Measurements from ENCODE around the gene LRIT3.
A peak's percentile ranks its signal among the peaks of the same experiment; 100 is the strongest.
"Not testable (repeated sequence)": the region's sequence is repeated elsewhere in the genome, so short reads cannot be mapped to it uniquely, and the experiment has no call there.

LRIT3 gene

DNA sequence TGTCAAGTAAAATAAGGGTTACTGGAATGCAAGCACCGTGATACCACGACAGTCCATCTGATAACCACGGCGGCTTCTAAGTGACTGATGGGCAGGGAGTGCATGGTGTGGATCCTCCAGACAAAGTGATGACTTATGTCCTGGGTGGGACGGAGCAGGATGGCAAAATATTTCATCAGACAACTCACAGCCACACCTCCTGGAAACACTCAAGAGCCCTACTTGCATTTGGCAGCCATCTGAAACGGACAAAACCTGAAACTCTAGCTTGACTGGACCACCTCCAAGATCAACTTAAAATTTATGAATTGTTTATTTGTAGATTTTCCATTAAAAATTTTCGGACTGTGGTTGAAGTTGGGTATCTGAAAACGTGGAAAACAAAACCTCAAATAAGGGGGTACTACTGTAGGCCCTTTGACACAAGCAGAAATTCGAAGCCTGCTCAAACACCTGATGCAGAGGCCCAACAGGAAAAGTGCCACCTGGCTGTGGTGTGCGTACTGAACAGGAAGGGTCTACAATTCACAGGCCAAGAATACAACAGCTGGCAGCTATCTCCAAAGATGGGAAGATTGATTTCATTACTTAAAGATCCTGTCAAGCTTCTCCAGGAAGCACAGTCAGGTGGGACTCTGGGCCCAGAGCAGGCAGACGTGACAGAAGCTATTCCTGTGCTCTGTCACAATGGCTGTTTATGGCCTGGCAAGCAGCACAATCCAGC lies 26.0 kb downstream of the LRIT3 start:
- Mint-ChIP-seq H3K27ac (no peak overlapping the region), H3K9me3 (no peaks in the 10 kb centered on the region), H3K4me3 (no peak overlapping the region), H3K36me3 (no peaks in the 10 kb centered on the region), H3K4me1 (no peaks in the 10 kb centered on the region)
- no peak for ATAC-seq
- no peak for DNase-seq (ENCODE audit: low spot score in 2 of 2)

DNA sequence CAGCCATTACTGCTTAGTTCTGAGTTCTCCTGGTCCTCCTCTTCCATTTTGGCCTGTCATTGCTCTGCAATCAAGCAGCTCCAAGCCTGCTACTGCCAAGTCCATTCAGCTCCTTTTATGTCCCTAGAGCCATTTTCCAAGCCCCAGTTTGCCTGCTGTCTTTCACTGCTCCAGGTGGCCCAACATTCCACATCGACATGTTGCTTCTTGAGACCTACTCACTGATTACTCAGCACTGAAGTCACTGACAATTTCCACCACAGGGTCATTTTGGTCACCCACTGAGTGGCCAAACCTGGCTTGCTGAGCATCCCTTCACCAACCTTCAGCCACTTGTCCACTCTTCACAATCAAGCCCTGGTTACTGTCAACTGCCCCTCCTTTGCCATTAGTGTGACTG lies 27.2 kb downstream of the LRIT3 start:
- no peak for ATAC-seq
- no peaks in the 10 kb centered on the region for H3K9me3 Mint-ChIP-seq
- H3K4me1 Mint-ChIP-seq, result no peaks in the 10 kb centered on the region
- no peaks in the 10 kb centered on the region for H3K36me3 Mint-ChIP-seq
- no peak for DNase-seq (ENCODE audit: low spot score in 2 of 2)
- H3K27ac Mint-ChIP-seq, result no peak overlapping the region
- no peak overlapping the region for H3K4me3 Mint-ChIP-seq

GRCh38 chr4:109875553-109875952 lies 27.6 kb downstream of the LRIT3 start:
- not testable (repeated sequence) for ATAC-seq; H3K4me3 Mint-ChIP-seq; H3K4me1 Mint-ChIP-seq; H3K36me3 Mint-ChIP-seq; H3K27ac Mint-ChIP-seq; DNase-seq (ENCODE audit: low spot score in 2 of 2); H3K9me3 Mint-ChIP-seq

- no peaks in the 10 kb centered on the region for H3K4me1 Mint-ChIP-seq
- ATAC-seq (no peak), DNase-seq (ENCODE audit: low spot score in 2 of 2) (no peak)
- H3K36me3 Mint-ChIP-seq, result no peaks in the 10 kb centered on the region
- no peak overlapping the region for H3K4me3 Mint-ChIP-seq
- H3K9me3 Mint-ChIP-seq, result no peaks in the 10 kb centered on the region
- no peak overlapping the region for H3K27ac Mint-ChIP-seq
Observed at GRCh38 chr4:109876634-109877265, 28.8 kb downstream of the LRIT3 start.

DNA sequence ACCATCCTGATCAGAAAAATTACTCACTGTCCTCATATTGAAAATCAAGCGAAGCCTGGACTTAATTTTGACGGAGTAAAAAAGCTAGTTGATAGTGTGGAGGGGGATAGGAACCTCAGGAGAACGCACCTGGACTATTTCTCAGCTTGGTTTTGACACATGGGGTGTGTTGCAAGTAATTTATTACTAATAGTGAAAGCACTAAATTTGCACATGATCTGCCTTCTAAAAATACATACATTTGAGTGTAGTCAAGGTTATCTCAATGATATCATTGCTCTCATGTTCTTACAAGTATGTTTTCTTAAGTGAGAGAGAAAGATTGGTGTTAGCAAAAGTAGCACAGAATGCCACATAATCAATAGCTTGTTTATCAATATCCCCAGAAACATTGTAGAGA lies 29.5 kb downstream of the LRIT3 start:
- Mint-ChIP-seq H3K27ac (no peak overlapping the region), H3K9me3 (no peaks in the 10 kb centered on the region), H3K4me1 (no peaks in the 10 kb centered on the region), H3K4me3 (no peak overlapping the region), H3K36me3 (no peaks in the 10 kb centered on the region)
- no peak for DNase-seq (ENCODE audit: low spot score in 2 of 2)
- ATAC-seq, result no peak

DNA sequence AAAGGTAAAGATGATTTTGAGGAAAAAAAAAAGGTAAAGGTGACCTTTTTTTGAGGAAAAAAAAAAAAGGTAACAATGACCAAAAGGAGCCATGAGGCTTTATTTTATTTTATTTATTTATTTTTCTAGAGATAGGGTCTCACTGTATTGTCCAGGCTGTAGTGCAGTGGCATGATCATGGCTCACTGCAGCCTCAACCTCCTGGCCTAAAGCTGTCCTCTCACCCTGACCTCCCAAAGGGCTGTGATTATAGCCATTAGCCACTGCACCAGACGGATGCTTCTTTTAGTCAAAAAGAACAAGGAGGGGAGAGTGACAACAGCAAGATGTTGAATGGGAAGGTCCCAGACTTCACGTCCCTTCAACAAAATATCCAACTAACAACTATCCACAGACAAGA lies 30.4 kb downstream of the LRIT3 start:
- Mint-ChIP-seq H3K4me1 (no peaks in the 10 kb centered on the region), H3K27ac (no peak overlapping the region), H3K4me3 (no peak overlapping the region), H3K36me3 (no peaks in the 10 kb centered on the region), H3K9me3 (no peaks in the 10 kb centered on the region)
- ATAC-seq, result no peak
- DNase-seq (ENCODE audit: low spot score in 2 of 2), result no peak

DNA sequence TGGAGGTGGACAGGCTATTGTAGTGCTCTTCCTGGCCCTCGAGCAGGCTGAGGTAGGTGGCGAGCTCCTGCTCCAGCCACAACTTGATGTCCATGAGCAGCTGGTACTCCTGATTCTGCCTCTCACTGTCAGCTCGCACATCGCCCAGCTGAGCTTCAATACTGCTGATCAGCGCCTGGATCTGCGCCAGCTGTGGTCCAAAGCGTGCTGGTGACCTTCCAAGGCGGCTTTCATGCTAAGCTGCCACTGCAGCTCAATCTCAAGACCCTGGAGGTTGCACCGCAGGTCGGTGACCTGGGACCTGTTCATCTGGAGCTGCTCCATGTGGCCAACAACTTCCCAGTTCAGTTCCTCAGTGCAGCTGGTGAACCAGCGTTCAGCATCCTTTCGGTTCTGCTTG lies 31.2 kb downstream of the LRIT3 start:
- Mint-ChIP-seq H3K9me3 (no peaks in the 10 kb centered on the region), H3K4me3 (no peak overlapping the region), H3K36me3 (no peaks in the 10 kb centered on the region), H3K27ac (no peak overlapping the region), H3K4me1 (no peaks in the 10 kb centered on the region)
- no peak for DNase-seq (ENCODE audit: low spot score in 2 of 2)
- no peak for ATAC-seq

DNA sequence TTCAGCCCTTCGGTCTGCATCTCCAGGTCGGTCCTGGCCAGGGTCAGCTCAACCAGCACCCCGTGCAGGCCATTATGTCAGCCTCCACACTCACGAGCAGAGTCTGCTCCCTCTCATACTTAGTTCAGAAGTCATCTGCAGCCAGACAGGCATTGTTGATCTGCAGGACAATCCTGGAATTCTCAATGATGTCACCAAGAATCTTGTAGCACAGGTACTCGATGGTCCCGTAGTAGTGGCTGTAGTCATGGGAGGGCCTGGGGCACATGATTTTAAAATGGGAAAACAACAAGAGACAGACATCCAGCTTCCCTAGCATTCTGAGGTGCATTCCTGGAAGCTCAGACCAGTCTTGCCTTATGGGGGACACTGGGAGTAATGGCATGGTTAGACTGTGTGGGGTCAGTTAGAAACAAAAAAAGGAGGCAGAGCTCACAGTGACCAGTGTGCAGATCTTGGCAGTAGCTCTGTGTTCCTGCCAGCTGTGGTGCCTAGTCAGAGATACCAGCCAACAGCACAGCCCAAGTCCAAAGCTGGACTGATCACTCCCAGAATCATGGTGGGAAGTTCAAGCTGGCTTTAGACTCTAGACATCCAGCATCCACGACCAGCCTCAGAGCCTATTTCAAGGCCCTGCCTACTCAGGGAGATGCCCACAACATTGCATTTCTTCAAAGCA lies 31.9 kb downstream of the LRIT3 start:
- peak; percentile 8 for ATAC-seq
- no peak overlapping the region for H3K27ac Mint-ChIP-seq
- no peaks in the 10 kb centered on the region for H3K9me3 Mint-ChIP-seq
- no peaks in the 10 kb centered on the region for H3K36me3 Mint-ChIP-seq
- no peak overlapping the region for H3K4me3 Mint-ChIP-seq
- no peak for DNase-seq (ENCODE audit: low spot score in 2 of 2)
- no peaks in the 10 kb centered on the region for H3K4me1 Mint-ChIP-seq

- Mint-ChIP-seq H3K9me3 (no peaks in the 10 kb centered on the region), H3K27ac (no peak overlapping the region), H3K4me1 (no peaks in the 10 kb centered on the region), H3K4me3 (no peak overlapping the region), H3K36me3 (no peaks in the 10 kb centered on the region)
- DNase-seq (ENCODE audit: low spot score in 2 of 2), result no peak
- ATAC-seq, result no peak
Observed at GRCh38 chr4:109886303-109886702, 38.4 kb downstream of the LRIT3 start.

DNA sequence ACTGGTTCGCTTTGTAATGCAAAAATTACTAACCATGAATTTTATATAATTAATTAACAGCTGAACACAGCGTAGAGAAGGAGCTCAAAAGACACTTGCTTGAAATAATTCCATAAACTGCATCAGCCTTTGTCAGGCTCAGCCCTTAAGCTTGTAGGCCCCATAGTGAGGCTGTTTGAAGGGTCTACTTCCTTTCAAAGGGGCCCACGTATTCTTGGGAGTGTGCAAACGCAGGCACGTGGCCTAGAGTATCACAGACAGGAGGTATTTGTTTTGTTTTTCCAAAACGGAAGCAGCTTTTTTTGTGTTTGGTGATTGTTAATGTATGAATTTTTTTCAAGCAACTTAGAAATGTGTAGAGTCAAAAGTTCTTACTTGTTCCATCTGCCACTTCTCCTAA lies 39.2 kb downstream of the LRIT3 start:
- no peaks in the 10 kb centered on the region for H3K9me3 Mint-ChIP-seq
- DNase-seq (ENCODE audit: low spot score in 2 of 2) (no peak), ATAC-seq (no peak)
- no peaks in the 10 kb centered on the region for H3K36me3 Mint-ChIP-seq
- H3K4me3 Mint-ChIP-seq, result no peak overlapping the region
- no peak overlapping the region for H3K27ac Mint-ChIP-seq
- H3K4me1 Mint-ChIP-seq, result no peaks in the 10 kb centered on the region

DNA sequence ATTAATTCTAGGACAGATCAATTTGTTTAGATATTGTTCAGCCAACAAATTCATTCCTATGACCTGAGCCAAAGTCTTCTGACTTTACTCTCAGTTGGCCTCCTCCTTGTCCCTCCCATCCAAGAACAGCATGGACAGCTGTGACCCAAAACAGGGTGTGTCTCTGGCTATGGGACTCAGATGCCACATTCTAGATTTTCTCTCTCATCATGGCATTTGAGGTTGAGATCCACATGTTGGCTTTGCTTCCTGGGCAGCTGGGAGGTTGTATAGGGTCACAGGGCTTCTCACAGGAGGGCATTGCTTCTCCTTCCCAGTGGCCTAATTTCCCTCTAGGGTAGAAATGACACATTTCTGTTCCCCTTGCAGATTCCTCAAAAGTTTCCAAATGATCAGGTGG lies 42.2 kb downstream of the LRIT3 start:
- ATAC-seq, result no peak
- Mint-ChIP-seq H3K4me3 (no peak overlapping the region), H3K9me3 (peaks cover 2% of the 10 kb centered on the region), H3K4me1 (no peaks in the 10 kb centered on the region), H3K27ac (no peak overlapping the region), H3K36me3 (no peaks in the 10 kb centered on the region)
- no peak for DNase-seq (ENCODE audit: low spot score in 2 of 2)

- ATAC-seq (no peak), DNase-seq (ENCODE audit: low spot score in 2 of 2) (no peak)
- no peaks in the 10 kb centered on the region for H3K4me1 Mint-ChIP-seq
- no peak overlapping the region for H3K27ac Mint-ChIP-seq
- no peak overlapping the region for H3K4me3 Mint-ChIP-seq
- H3K9me3 Mint-ChIP-seq, result no peaks in the 10 kb centered on the region
- no peaks in the 10 kb centered on the region for H3K36me3 Mint-ChIP-seq
Observed at GRCh38 chr4:109902559-109903251, 54.8 kb downstream of the LRIT3 start.

GRCh38 chr4:109908731-109909130 lies 60.8 kb downstream of the LRIT3 start:
- no peaks in the 10 kb centered on the region for H3K36me3 Mint-ChIP-seq
- ATAC-seq (no peak), DNase-seq (ENCODE audit: low spot score in 2 of 2) (no peak)
- H3K27ac Mint-ChIP-seq, result no peak overlapping the region
- no peaks in the 10 kb centered on the region for H3K9me3 Mint-ChIP-seq
- peaks cover 5% of the 10 kb centered on the region for H3K4me1 Mint-ChIP-seq
- no peak overlapping the region for H3K4me3 Mint-ChIP-seq

DNA sequence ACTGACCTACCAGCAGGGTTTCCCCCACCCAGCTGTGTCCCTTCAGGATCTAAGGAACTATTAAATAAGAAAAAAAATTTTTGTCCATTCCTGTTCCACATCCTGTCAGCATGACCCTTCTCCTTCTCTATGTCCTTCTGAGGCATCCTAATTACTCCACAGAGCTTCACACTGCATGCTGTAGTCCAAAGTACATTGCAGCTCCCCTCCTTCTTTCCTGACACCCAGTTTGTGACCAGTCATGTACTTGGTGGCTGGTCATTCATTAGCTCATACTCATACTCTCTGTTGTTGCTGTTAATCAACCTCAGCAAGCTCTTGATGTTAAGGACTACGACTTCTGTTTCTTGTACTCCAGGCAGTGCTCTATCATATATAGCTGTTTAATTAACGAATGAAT lies 62.3 kb downstream of the LRIT3 start:
- DNase-seq (ENCODE audit: low spot score in 2 of 2), result no peak
- no peak overlapping the region for H3K4me3 Mint-ChIP-seq
- peaks cover 5% of the 10 kb centered on the region for H3K4me1 Mint-ChIP-seq
- H3K27ac Mint-ChIP-seq, result no peak overlapping the region
- no peaks in the 10 kb centered on the region for H3K9me3 Mint-ChIP-seq
- no peaks in the 10 kb centered on the region for H3K36me3 Mint-ChIP-seq
- no peak for ATAC-seq

DNA sequence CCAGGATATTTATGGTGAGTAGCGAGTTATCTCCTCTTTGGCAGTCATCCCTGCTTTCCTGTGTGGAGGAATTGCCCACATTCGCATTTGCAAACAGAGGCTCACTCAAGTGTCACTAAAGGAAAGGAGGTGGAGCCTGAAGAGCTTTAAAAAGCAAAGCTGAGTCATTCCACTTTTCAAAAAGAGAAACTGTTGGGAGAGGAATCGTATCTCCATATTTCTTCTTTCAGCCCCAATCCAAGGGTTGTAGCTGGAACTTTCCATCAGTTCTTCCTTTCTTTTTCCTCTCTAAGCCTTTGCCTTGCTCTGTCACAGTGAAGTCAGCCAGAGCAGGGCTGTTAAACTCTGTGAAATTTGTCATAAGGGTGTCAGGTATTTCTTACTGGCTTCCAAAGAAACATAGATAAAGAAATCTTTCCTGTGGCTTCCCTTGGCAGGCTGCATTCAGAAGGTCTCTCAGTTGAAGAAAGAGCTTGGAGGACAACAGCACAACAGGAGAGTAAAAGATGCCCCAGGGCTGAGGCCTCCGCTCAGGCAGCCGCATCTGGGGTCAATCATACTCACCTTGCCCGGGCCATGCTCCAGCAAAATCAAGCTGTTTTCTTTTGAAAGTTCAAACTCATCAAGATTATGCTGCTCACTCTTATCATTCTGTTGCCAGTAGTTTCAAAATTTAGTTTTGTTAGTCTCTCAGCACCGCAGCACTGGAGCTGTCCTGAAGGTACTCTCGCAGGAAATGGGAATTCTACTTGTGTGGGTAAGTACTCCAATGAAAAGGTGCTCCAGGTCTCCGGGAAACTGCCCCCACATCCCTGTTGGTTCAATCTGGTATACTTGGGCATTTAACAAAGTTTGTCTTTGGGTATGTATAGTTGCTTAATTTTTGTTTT lies 65.0 kb downstream of the LRIT3 start, which contains the start of gene EGF:
Gene EGF, plus strand, starts transcription at position 178 of the 890 bp plus-strand sequence. Its CDS starts 453 bp downstream, at position 631.
- no peak within 1 kb of the TSS for H3K27ac Mint-ChIP-seq
- H3K36me3 Mint-ChIP-seq, result no peaks in the 10 kb centered on the region
- peaks cover 5% of the 10 kb centered on the region for H3K4me1 Mint-ChIP-seq
- H3K9me3 Mint-ChIP-seq, result no peaks in the 10 kb centered on the region
- no peak within 1 kb of the TSS for H3K4me3 Mint-ChIP-seq
- ATAC-seq, result no peak
- no peak for DNase-seq (ENCODE audit: low spot score in 2 of 2)
